HCT116 (cell line): ENCODE results near the gene RNF208. TPM values are rescaled to one million over a fixed set of nuclear protein-coding genes. Genes with fewer than 3 reads are reported as not detected.

Source experiments
- ATAC-seq: fragments of 200-7000 bp; cut with Tn5 transposase; 2 replicates; pipeline ENCODE4 v1.9.1; 2020; ENCODE audit warnings: mild to moderate bottlenecking, moderate library complexity
- BruUV-seq: library from RNA; stranded (reverse); fragments of 400-500 nt; replicated peaks from 2 replicates; lab custom pipeline; 2021; lab: Mats Ljungman, UMichigan
- CTCF ChIA-PET: fragments of 300-600 bp; sonication (Branson Sonifier 250); formaldehyde crosslinking; loops from one replicate; lab custom pipeline; 2021; ENCODE audit warnings: antibody characterized with exemption; lab: Charles Lee
- POLR2A ChIA-PET: fragments of 300-600, 350-600 bp; sonication (Branson Sonifier 250); formaldehyde crosslinking; loops from one replicate; lab custom pipeline; 2021; ENCODE audit warnings: antibody characterized with exemption; lab: Charles Lee
- RAD21 ChIA-PET, 2 experiments: fragments of 300-600 bp; sonication (Branson Sonifier 250); formaldehyde crosslinking; loops; one replicate each; lab custom pipeline; 2023; ENCODE audit warnings: low total read pairs in 2 of 2; ENCODE audit not compliant: uncharacterized antibody in 2 of 2, unreplicated experiment in 2 of 2, low non-redundant PET in 1 of 2; lab: Charles Lee
- DNase-seq: peaks from one replicate; pipeline ENCODE4 v3.0.0-alpha.2; 2010; ENCODE audit warnings: low read depth, low spot score
- H2AFZ ChIP-seq: fragments of 200-600 bp; shearing (Covaris generic), sonication (generic); 2 replicates; pipeline ENCODE4 v1.6.1; 2017; ENCODE audit warnings: low read depth, mixed run types, mixed read lengths, antibody characterized with exemption, low read length; ENCODE audit not compliant: poor library complexity, severe bottlenecking
- H3K27ac ChIP-seq: 2 replicates; pipeline ENCODE4 v1.5.1; 2012; ENCODE audit warnings: low read depth, low read length
- H3K27me3 ChIP-seq: fragments of 200-600 bp; sonication (generic); 2 replicates; pipeline ENCODE4 v1.6.1; 2016; ENCODE audit warnings: mixed run types, low read length, mixed read lengths; ENCODE audit not compliant: insufficient read depth
- H3K36me3 ChIP-seq, 2 experiments: fragments of 200-500 bp in 1 of 2; fragments of 200-600 bp in 1 of 2; sonication (Bioruptor generic) in 1 of 2; sonication (generic) in 1 of 2; 2 replicates each; pipeline versions ENCODE4 v1.5.1 to v1.6.1; 2014 to 2016; ENCODE audit warnings: low read length in 2 of 2, inconsistent platforms in 1 of 2, mixed read lengths in 1 of 2, mixed run types in 1 of 2; ENCODE audit not compliant: insufficient read depth in 2 of 2, control insufficient read depth in 1 of 2
- H3K4me1 ChIP-seq, 2 experiments: fragments of 200-600 bp in 1 of 2; sonication (generic) in 1 of 2; 2 replicates each; pipeline versions ENCODE4 v1.5.1 to v1.6.1; 2012 to 2017; ENCODE audit warnings: low read length in 2 of 2, inconsistent platforms in 1 of 2, mild to moderate bottlenecking in 1 of 2, mixed read lengths in 1 of 2, mixed run types in 1 of 2, moderate library complexity in 1 of 2; ENCODE audit not compliant: insufficient read depth in 2 of 2, control insufficient read depth in 1 of 2
- H3K4me2 ChIP-seq: fragments of 200-600 bp; sonication (generic); 2 replicates; pipeline ENCODE4 v1.6.1; 2017; ENCODE audit warnings: mixed run types, low read length, mixed read lengths
- H3K4me3 ChIP-seq, 2 experiments: fragments of 200-600 bp in 1 of 2; sonication (generic) in 1 of 2; replicated peaks in 1 of 2; 2 replicates each; pipeline ENCODE4 v1.5.1; 2011 to 2016; ENCODE audit warnings: low read length in 2 of 2, control low read depth in 1 of 2, low read depth in 1 of 2, mild to moderate bottlenecking in 1 of 2, mixed read lengths in 1 of 2, mixed run types in 1 of 2
- H3K79me2 ChIP-seq: fragments of 200-600 bp; sonication (generic); 2 replicates; pipeline ENCODE4 v1.6.1; 2017; ENCODE audit warnings: mild to moderate bottlenecking, mixed run types, low read length, moderate library complexity, mixed read lengths; ENCODE audit not compliant: insufficient read depth
- H3K9ac ChIP-seq: fragments of 200-600 bp; sonication (generic); 2 replicates; pipeline ENCODE4 v1.6.1; 2016; ENCODE audit warnings: low read length, mixed read lengths
- H3K9me2 ChIP-seq: fragments of 200-600 bp; sonication (generic), shearing (Covaris generic); 2 replicates; pipeline ENCODE4 v1.6.1; 2017; ENCODE audit warnings: mixed run types, mild to moderate bottlenecking, moderate library complexity; ENCODE audit not compliant: insufficient read depth
- H3K9me3 ChIP-seq, 2 experiments: fragments of 200-500 bp in 1 of 2; fragments of 200-600 bp in 1 of 2; sonication (Bioruptor generic) in 1 of 2; sonication (generic) in 1 of 2; 2 replicates each; pipeline ENCODE4 v1.6.1; 2014 to 2017; ENCODE audit warnings: low read length in 2 of 2, mixed read lengths in 2 of 2, inconsistent platforms in 1 of 2, low read depth in 1 of 2, mild to moderate bottlenecking in 1 of 2, mixed run types in 1 of 2, moderate library complexity in 1 of 2; ENCODE audit not compliant: control insufficient read depth in 1 of 2, insufficient read depth in 1 of 2
- H4K20me1 ChIP-seq: fragments of 200-600 bp; sonication (generic), shearing (Covaris generic); 2 replicates; pipeline ENCODE4 v1.6.1; 2017; ENCODE audit warnings: mixed run types, mild to moderate bottlenecking, moderate library complexity; ENCODE audit not compliant: insufficient read depth
- CBX3 ChIP-seq: IDR thresholded peaks from 2 replicates; pipeline ENCODE4 v1.6.1; 2012; ENCODE audit warnings: low read depth
- CEBPB ChIP-seq: IDR thresholded peaks from 2 replicates; pipeline ENCODE4 v1.6.1; 2012; ENCODE audit warnings: low read depth
- EGR1 ChIP-seq: IDR thresholded peaks from 2 replicates; pipeline ENCODE4 v1.6.1; 2012; ENCODE audit warnings: low read depth
- ELF1 ChIP-seq: IDR thresholded peaks from 2 replicates; pipeline ENCODE4 v1.6.1; 2012; ENCODE audit warnings: low read depth, borderline replicate concordance
- EZH2phosphoT487 ChIP-seq: fragments of 200-600 bp; IDR thresholded peaks from 2 replicates; pipeline ENCODE4 v1.6.1; 2018; ENCODE audit warnings: antibody characterized with exemption, borderline replicate concordance
- FOSL1 ChIP-seq: IDR thresholded peaks from 2 replicates; pipeline ENCODE4 v1.6.1; 2012; ENCODE audit warnings: low read depth
- JUND ChIP-seq: IDR thresholded peaks from 2 replicates; pipeline ENCODE4 v1.6.1; 2012
- POLR2AphosphoS5 ChIP-seq: IDR thresholded peaks from 2 replicates; pipeline ENCODE4 v1.6.1; 2011; ENCODE audit warnings: mild to moderate bottlenecking, low read depth, low read length, moderate library complexity
- RAD21 ChIP-seq: IDR thresholded peaks from 2 replicates; pipeline ENCODE4 v1.6.1; 2012; ENCODE audit warnings: low read depth, mild to moderate bottlenecking
- SIN3A ChIP-seq: IDR thresholded peaks from 2 replicates; pipeline ENCODE4 v1.6.1; 2012; ENCODE audit warnings: low read depth
- SP1 ChIP-seq: IDR thresholded peaks from 2 replicates; pipeline ENCODE4 v1.6.1; 2012; ENCODE audit warnings: low read depth
- SRF ChIP-seq: IDR thresholded peaks from 2 replicates; pipeline ENCODE4 v1.6.1; 2012; ENCODE audit warnings: low read depth
- YY1 ChIP-seq: IDR thresholded peaks from 2 replicates; pipeline ENCODE4 v1.6.1; 2011; ENCODE audit warnings: low read length, low read depth, moderate library complexity, mild to moderate bottlenecking; ENCODE audit not compliant: insufficient replicate concordance; ENCODE audit errors: extremely low read depth
- ZFX ChIP-seq: fragments of 450-650 bp; IDR thresholded peaks from 2 replicates; pipeline ENCODE4 v1.6.1; 2017
- intact Hi-C: fragments of 100-400 bp; cut with micrococcal nuclease; formaldehyde crosslinking; loops from 2 replicates; pipeline ENCODE4 v1.10.0; 2022
- total RNA-seq: library from RNA; stranded (reverse); gene quantifications from one replicate; pipeline ENCODE4 v1.2.1, GENCODE V29; 2021; ENCODE audit not compliant: unreplicated experiment
- TF ChIP-seq, protein P1 (sequence below): IDR thresholded peaks from 2 replicates; pipeline ENCODE4 v1.6.1; 2012; ENCODE audit warnings: low read depth

Gene RNF208
- total RNA-seq, 1 experiment from 2014 or later = 26.1 TPM

DNA sequence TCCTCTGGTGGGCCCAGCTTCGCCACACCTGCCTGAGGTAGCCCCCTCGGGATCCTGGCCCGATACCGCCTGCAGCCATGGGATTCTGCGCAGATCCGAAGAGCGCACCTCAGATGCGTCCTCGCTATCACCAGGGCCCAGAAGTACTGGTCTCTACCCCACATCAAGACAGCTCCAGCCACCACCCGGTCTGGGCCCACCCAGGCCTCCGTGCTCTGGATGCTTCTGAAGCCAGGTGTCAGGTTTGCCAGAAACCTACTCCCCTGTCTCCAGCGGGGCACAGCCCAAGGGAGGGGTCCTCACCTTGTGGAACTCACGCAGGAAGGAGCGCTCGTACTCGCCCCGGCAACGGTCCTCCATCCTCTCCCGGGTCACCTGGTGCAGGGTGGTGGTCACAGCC lies 36.1 kb downstream of the RNF208 start:
- DNase-seq (no peak), ATAC-seq (no peak)
- ChIA-PET CTCF (no interaction called here), POLR2A (no interaction called here), RAD21 (no interaction called here)
- H3K9me2 ChIP-seq = no peaks in the 10 kb centered on the region
- H3K4me2 ChIP-seq = no peak overlapping the region
- TF ChIP-seq YY1 (no peak), SP1 (no peak), RAD21 (no peak), EGR1 (no peak), FOSL1 (no peak), SIN3A (no peak), POLR2AphosphoS5 (no peak), JUND (no peak), ZFX (no peak), CEBPB (no peak), EZH2phosphoT487 (no peak), ELF1 (no peak), SRF (no peak), CBX3 (no peak)
- TF ChIP-seq, protein P1, sequence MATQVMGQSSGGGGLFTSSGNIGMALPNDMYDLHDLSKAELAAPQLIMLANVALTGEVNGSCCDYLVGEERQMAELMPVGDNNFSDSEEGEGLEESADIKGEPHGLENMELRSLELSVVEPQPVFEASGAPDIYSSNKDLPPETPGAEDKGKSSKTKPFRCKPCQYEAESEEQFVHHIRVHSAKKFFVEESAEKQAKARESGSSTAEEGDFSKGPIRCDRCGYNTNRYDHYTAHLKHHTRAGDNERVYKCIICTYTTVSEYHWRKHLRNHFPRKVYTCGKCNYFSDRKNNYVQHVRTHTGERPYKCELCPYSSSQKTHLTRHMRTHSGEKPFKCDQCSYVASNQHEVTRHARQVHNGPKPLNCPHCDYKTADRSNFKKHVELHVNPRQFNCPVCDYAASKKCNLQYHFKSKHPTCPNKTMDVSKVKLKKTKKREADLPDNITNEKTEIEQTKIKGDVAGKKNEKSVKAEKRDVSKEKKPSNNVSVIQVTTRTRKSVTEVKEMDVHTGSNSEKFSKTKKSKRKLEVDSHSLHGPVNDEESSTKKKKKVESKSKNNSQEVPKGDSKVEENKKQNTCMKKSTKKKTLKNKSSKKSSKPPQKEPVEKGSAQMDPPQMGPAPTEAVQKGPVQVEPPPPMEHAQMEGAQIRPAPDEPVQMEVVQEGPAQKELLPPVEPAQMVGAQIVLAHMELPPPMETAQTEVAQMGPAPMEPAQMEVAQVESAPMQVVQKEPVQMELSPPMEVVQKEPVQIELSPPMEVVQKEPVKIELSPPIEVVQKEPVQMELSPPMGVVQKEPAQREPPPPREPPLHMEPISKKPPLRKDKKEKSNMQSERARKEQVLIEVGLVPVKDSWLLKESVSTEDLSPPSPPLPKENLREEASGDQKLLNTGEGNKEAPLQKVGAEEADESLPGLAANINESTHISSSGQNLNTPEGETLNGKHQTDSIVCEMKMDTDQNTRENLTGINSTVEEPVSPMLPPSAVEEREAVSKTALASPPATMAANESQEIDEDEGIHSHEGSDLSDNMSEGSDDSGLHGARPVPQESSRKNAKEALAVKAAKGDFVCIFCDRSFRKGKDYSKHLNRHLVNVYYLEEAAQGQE = no peak
- H3K9ac ChIP-seq = no peak overlapping the region
- H2AFZ ChIP-seq = no peak overlapping the region
- BruUV-seq = no TSS peak
- peaks cover 0 to 23% of the 10 kb centered on the region in 2 experiments; a peak in 1 of 4 replicates for H3K36me3 ChIP-seq
- H3K4me1 ChIP-seq = peaks cover 16 to 30% of the 10 kb centered on the region in 2 experiments
- H3K79me2 ChIP-seq = peaks cover 50% of the 10 kb centered on the region
- no peaks in the 10 kb centered on the region for H3K9me3 ChIP-seq
- no peaks in the 10 kb centered on the region for H3K27me3 ChIP-seq
- intact Hi-C loops = loop anchor here (5.0 kb wide), 1 partner anchor 41 kb away; the partner anchor contains the start of genes CYSRT1 and RNF224
- H4K20me1 ChIP-seq = no peaks in the 10 kb centered on the region
- no peak overlapping the region for H3K4me3 ChIP-seq
- H3K27ac ChIP-seq = no peak overlapping the region
